ENCODE data around the gene PCSK1.

DNA sequence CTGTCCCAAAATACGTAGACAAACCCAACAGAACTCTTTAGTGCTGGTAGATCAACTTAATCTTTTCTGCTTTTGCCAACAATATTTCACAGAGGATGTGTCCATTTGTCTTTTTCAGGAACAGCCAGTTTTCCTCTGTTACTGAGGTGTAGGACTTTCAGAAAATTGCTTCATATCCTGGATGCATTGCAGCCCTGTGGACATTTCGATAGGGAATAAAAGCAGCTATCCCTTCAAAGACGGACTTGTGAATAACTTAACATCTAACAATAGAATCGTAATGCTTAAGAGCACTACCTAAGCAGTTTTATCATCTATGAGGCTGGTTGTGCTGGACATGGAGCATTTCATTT lies 59.7 kb downstream of the PCSK1 start:
- TF ChIP-seq CTCF (IDR thresholded peaks at IDR 0.05) (no peak), POLR2A (IDR thresholded peaks at IDR 0.05) (no peak), EP300 (IDR thresholded peaks at IDR 0.05) (no peak)

Measured in ovary (tissue), 3 donors.